ENCODE measurements around the gene MED25. TPM values are rescaled to one million over a fixed set of nuclear protein-coding genes. Genes with fewer than 3 reads are reported as not detected.

The MED25 gene
- total and polyA plus RNA-seq, 2 experiments from 2014 or later = 45.6 to 58.6 TPM

DNA sequence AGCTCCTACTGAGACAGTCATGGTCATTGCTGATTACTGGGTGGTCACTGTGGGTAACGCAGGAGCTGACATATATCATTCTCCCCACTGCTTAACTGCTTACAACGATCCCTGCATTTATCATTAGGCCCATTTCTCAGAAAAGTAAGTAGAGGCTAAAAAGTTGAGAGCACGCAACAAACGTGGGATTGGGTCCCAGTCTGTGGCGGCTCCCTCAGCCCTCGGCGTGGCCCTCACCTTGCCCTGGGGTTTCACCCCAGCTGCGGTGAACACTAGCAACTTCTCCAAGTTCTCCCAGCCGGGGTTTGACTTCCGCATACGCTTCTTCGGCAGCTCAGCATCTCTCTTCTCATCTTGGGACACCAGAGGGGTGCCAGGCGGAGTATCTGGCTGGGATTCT is 46.8 kb downstream of the MED25 start:
- no peak overlapping the region for H3K27ac Mint-ChIP-seq
- H2AFZ ChIP-seq = no peak overlapping the region
- peaks cover 23% of the 10 kb centered on the region for H3K79me2 ChIP-seq (replicated peaks; ENCODE audit: insufficient read depth)
- H3K27me3 ChIP-seq (ENCODE audit: insufficient read depth) = no peaks in the 10 kb centered on the region
- H3K4me3 ChIP-seq = no peak overlapping the region
- H3K36me3 Mint-ChIP-seq (ENCODE audit: low read depth) = peaks cover 52% of the 10 kb centered on the region
- H3K4me3 Mint-ChIP-seq = no peak overlapping the region; the same call in 1 of the 3 replicates
- DNase-seq (ENCODE audit: low spot score) = no peak
- no peak overlapping the region for H3K4me2 ChIP-seq
- H3K4me1 ChIP-seq (ENCODE audit: insufficient read depth) = peaks cover 13% of the 10 kb centered on the region
- peaks cover 29% of the 10 kb centered on the region for H3K27me3 Mint-ChIP-seq (ENCODE audit: insufficient read depth, low read depth, poor library complexity)
- no peaks in the 10 kb centered on the region for H3K9me2 ChIP-seq (ENCODE audit: insufficient read depth)
- peaks cover 51% of the 10 kb centered on the region for H3F3A ChIP-seq (replicated peaks; ENCODE audit: low read depth)
- peaks cover 15% of the 10 kb centered on the region for H3K36me3 ChIP-seq (ENCODE audit: insufficient read depth)
- peaks cover 17% of the 10 kb centered on the region for H4K20me1 ChIP-seq (replicated peaks; ENCODE audit: insufficient read depth)
- H3K27ac ChIP-seq (ENCODE audit: low read depth) = 0 out of 2 replicates have a peak overlapping the region, but pooled peaks have one; percentile 9
- H3K4me1 Mint-ChIP-seq = peaks cover 39% of the 10 kb centered on the region
- no peak for ATAC-seq
- peaks cover 10% of the 10 kb centered on the region for H3K9me3 Mint-ChIP-seq
- no peak for TF ChIP-seq EZH2phosphoT487 (IDR thresholded peaks at IDR 0.05; ENCODE audit: unreplicated experiment)
- no peak for TF ChIP-seq CREB1 (CRISPR knock-in tag; IDR thresholded peaks at IDR 0.05; ENCODE audit: low read depth)
- TF ChIP-seq REST (IDR thresholded peaks at IDR 0.05; ENCODE audit: unreplicated experiment) = no peak
- TF ChIP-seq, protein P1, sequence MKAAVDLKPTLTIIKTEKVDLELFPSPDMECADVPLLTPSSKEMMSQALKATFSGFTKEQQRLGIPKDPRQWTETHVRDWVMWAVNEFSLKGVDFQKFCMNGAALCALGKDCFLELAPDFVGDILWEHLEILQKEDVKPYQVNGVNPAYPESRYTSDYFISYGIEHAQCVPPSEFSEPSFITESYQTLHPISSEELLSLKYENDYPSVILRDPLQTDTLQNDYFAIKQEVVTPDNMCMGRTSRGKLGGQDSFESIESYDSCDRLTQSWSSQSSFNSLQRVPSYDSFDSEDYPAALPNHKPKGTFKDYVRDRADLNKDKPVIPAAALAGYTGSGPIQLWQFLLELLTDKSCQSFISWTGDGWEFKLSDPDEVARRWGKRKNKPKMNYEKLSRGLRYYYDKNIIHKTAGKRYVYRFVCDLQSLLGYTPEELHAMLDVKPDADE (IDR thresholded peaks at IDR 0.05) = no peak

- Histone ChIP-seq H3F3A (replicated peaks; ENCODE audit: low read depth) (peaks cover 38% of the 10 kb centered on the region), H4K20me1 (replicated peaks; ENCODE audit: insufficient read depth) (peaks cover 17% of the 10 kb centered on the region), H3K9me2 (ENCODE audit: insufficient read depth) (no peaks in the 10 kb centered on the region), H3K4me3 (peak within 1 kb of the TSS; percentile 99), H2AFZ (peak within 1 kb of the TSS; percentile 91), H3K27me3 (ENCODE audit: insufficient read depth) (no peaks in the 10 kb centered on the region), H3K4me2 (peak within 1 kb of the TSS; percentile 93), H3K4me1 (ENCODE audit: insufficient read depth) (peaks cover 19% of the 10 kb centered on the region), H3K36me3 (ENCODE audit: insufficient read depth) (peaks cover 15% of the 10 kb centered on the region), H3K79me2 (replicated peaks; ENCODE audit: insufficient read depth) (peaks cover 23% of the 10 kb centered on the region), H3K27ac (ENCODE audit: low read depth) (peak within 1 kb of the TSS; percentile 94)
- Mint-ChIP-seq H3K27me3 (ENCODE audit: insufficient read depth, low read depth, poor library complexity) (peaks cover 22% of the 10 kb centered on the region), H3K9me3 (peaks cover 10% of the 10 kb centered on the region), H3K27ac (peak within 1 kb of the TSS; percentile 98), H3K4me3 (no peak within 1 kb of the TSS; the same call in 1 of the 3 replicates), H3K36me3 (ENCODE audit: low read depth) (peaks cover 46% of the 10 kb centered on the region), H3K4me1 (peaks cover 39% of the 10 kb centered on the region)
- DNase-seq (ENCODE audit: low spot score) (peak; percentile 95), ATAC-seq (peak; percentile 46)
- TF ChIP-seq EZH2phosphoT487 (IDR thresholded peaks at IDR 0.05; ENCODE audit: unreplicated experiment) = no peak
- TF ChIP-seq, protein P1 (IDR thresholded peaks at IDR 0.05) = 0 out of 2 replicates have a peak, but pooled peaks have one; percentile 67
- TF ChIP-seq ZNF462 (CRISPR knock-in tag; IDR thresholded peaks at IDR 0.05) = no peak
These were observed 49.1 kb downstream of the MED25 start, which contains the start of gene PNKP for GRCh38 chr19:49866933-49867782. Gene PNKP (minus strand): TSS chr19:49867576. CDS start chr19:49867204, 372 bp downstream.

Data from GM23338 (cell line).